ENCODE results near the gene GARRE1. TPM values are rescaled to one million over a fixed set of nuclear protein-coding genes. Genes with fewer than 3 reads are reported as not detected.

The GARRE1 gene
- total and polyA plus RNA-seq, 2 of the 13 experiments (the other 11 are each of a cell fraction or from before 2014, with no cell fraction given): 8.0 to 11.7 TPM

DNA sequence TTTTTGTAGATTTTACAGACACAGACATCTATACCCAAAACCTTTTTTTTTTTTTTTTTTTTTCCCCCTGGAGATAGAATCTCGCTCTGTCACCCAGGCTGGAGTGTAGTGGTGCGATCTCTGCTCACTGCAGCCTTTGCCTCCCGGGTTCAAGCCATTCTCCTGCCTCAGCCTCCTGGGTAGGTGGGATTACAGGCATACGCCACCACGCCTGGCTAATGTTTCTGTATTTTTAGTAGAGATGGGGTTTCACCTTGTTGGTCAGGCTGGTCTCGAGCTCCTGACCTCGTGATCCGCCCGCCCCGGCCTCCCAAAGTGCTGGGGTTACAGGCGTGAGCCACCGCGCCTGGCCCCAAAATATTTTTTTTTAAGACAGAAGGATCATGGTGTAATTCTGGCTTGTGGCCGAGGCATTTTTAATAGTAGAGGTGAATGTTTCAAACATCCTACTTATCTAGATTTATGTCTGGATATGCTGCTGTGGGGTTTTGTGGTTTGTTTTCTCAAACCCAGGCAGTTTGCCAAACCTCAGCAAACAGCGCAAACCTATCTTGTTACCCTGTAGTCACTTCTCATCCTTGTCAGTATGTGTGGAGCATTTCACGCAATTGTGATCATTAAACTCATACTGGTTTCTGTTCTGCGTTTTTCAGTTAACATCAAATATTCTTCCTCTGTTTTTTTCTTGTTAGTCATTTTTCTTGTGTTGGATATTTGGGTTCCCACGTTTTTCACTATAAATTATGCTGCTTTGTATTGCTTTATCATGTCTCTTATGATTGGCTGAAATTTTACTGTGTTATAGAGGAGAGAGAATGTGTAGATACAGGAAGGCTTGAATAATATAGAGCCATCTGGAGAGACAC is 36.2 kb upstream of the GARRE1 start (continued):
- TF ChIP-seq NFIB (CRISPR knock-in tag; IDR thresholded peaks at IDR 0.05; ENCODE audit: borderline replicate concordance): no peak
- no peak for TF ChIP-seq NBN (conservative IDR thresholded peaks at IDR 0.05)
- no peak for TF ChIP-seq ZNF780A (CRISPR knock-in tag; IDR thresholded peaks at IDR 0.05)
- TF ChIP-seq, protein P1, sequence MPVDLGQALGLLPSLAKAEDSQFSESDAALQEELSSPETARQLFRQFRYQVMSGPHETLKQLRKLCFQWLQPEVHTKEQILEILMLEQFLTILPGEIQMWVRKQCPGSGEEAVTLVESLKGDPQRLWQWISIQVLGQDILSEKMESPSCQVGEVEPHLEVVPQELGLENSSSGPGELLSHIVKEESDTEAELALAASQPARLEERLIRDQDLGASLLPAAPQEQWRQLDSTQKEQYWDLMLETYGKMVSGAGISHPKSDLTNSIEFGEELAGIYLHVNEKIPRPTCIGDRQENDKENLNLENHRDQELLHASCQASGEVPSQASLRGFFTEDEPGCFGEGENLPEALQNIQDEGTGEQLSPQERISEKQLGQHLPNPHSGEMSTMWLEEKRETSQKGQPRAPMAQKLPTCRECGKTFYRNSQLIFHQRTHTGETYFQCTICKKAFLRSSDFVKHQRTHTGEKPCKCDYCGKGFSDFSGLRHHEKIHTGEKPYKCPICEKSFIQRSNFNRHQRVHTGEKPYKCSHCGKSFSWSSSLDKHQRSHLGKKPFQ (CRISPR knock-in tag; IDR thresholded peaks at IDR 0.05; ENCODE audit: insufficient replicate concordance): no peak

DNA sequence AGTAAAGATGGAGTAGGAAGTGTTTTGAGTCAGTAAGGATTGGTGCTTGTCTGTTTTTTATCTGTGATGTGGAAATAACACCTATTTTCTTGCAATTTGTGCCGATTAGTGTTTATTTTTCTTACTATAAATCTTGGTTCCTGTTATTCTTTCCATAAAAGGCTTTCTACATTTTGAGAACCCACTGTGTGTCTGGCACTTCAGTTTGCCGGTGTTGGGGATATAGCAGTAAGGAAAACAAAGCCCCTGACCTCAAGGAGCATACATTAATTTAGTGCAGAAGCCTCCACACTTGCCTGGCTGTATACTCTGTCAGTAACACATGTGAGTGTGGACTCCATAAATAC is 35.6 kb upstream of the GARRE1 start:
- Histone ChIP-seq H3K4me2 (ENCODE audit: low read depth, low read length) (no peak overlapping the region), H3K27ac (ENCODE audit: extremely low read length, insufficient read depth, low read length) (no peak overlapping the region), H2AFZ (ENCODE audit: low read length) (no peak overlapping the region), H3K27me3 (ENCODE audit: control insufficient read depth in 1 of 2, insufficient read depth in 2 of 2, low read length in 2 of 2) (no peaks in the 10 kb centered on the region), H3K79me2 (ENCODE audit: insufficient read depth, low read length) (no peaks in the 10 kb centered on the region), H3K36me3 (replicated peaks in 1 of 2; ENCODE audit: control insufficient read depth in 1 of 2, insufficient read depth in 2 of 2, low read length in 2 of 2) (peaks cover 21 to 63% of the 10 kb centered on the region in 2 experiments), H3K4me3 (replicated peaks in 1 of 3; ENCODE audit: insufficient read depth in 1 of 3, low read depth in 2 of 3, low read length in 3 of 3) (no peak overlapping the region), H3K4me1 (ENCODE audit: insufficient read depth, low read length) (no peaks in the 10 kb centered on the region), H3K9me3 (ENCODE audit: low read length) (no peaks in the 10 kb centered on the region), H4K20me1 (ENCODE audit: insufficient read depth, low read length) (no peaks in the 10 kb centered on the region), H3K9ac (ENCODE audit: insufficient read depth, low read depth, low read length) (no peak overlapping the region)
- POLR2A ChIA-PET: no interaction called here
- DNase-seq (ENCODE audit: low spot score): no peak
- no TSS peak for BruUV-seq (replicated peaks)
- FAIRE-seq: no peak
- CTCF ChIA-PET (ENCODE audit: low intra/inter-chr PET ratio, low total read pairs): no interaction called here
- TF ChIP-seq ZNF17 (CRISPR knock-in tag; IDR thresholded peaks at IDR 0.05) (no peak), ZNF775 (CRISPR knock-in tag; IDR thresholded peaks at IDR 0.05; ENCODE audit: borderline replicate concordance) (no peak), ZBTB7A (CRISPR knock-in tag; IDR thresholded peaks at IDR 0.05) (no peak), CENPX (CRISPR knock-in tag; IDR thresholded peaks at IDR 0.05) (no peak), ZSCAN20 (CRISPR knock-in tag; IDR thresholded peaks at IDR 0.05; ENCODE audit: borderline replicate concordance) (no peak), BORCS8-MEF2B (CRISPR knock-in tag; IDR thresholded peaks at IDR 0.05) (no peak), JDP2 (CRISPR knock-in tag; IDR thresholded peaks at IDR 0.05; ENCODE audit: borderline replicate concordance) (no peak), TP53 (CRISPR knock-in tag; conservative IDR thresholded peaks at IDR 0.05) (no peak), SMAD3 (CRISPR knock-in tag; IDR thresholded peaks at IDR 0.05) (no peak), ZNF777 (CRISPR knock-in tag; IDR thresholded peaks at IDR 0.05) (no peak), ZNF317 (CRISPR knock-in tag; IDR thresholded peaks at IDR 0.05) (no peak)
- TF ChIP-seq, protein P2, sequence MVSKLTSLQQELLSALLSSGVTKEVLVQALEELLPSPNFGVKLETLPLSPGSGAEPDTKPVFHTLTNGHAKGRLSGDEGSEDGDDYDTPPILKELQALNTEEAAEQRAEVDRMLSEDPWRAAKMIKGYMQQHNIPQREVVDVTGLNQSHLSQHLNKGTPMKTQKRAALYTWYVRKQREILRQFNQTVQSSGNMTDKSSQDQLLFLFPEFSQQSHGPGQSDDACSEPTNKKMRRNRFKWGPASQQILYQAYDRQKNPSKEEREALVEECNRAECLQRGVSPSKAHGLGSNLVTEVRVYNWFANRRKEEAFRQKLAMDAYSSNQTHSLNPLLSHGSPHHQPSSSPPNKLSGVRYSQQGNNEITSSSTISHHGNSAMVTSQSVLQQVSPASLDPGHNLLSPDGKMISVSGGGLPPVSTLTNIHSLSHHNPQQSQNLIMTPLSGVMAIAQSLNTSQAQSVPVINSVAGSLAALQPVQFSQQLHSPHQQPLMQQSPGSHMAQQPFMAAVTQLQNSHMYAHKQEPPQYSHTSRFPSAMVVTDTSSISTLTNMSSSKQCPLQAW (CRISPR knock-in tag; IDR thresholded peaks at IDR 0.05): no peak
- WGBS (ENCODE audit: low lambda C conversion rate): 93% methylated on average over 2 of the region's 2 CpGs
- ATAC-seq: no peak
- intact Hi-C loops (cut with micrococcal nuclease; ENCODE audit: unreplicated experiment): no loop called here
- in situ Hi-C loops (cut with HindIII; ENCODE audit: extremely low pct_ligation_motif_present, low pct_unique_long_range_greater_than_20kb): no loop called here
